ENCODE results near the gene TMPRSS15.

The TMPRSS15 gene

GRCh38 chr21:18340387-18340942, 63.1 kb downstream of the TMPRSS15 start:
- no peak for ATAC-seq

- no peak for ATAC-seq
These were observed 67.8 kb downstream of the TMPRSS15 start for GRCh38 chr21:18335651-18336236.

- no peak for ATAC-seq
These were observed 69.5 kb downstream of the TMPRSS15 start for GRCh38 chr21:18334066-18334465.

- no peak for ATAC-seq
These were observed 85.4 kb downstream of the TMPRSS15 start for GRCh38 chr21:18318156-18318555.

- no peak for ATAC-seq
These were observed 105.4 kb downstream of the TMPRSS15 start for GRCh38 chr21:18298228-18298627.

- no peak for ATAC-seq
These were observed 109.5 kb downstream of the TMPRSS15 start for GRCh38 chr21:18294100-18294499.

- ATAC-seq: no peak
These were observed 113.7 kb downstream of the TMPRSS15 start for GRCh38 chr21:18289876-18290275.

GRCh38 chr21:18285379-18285778, 118.2 kb downstream of the TMPRSS15 start:
- ATAC-seq: no peak

- ATAC-seq: no peak
These were observed 127.8 kb downstream of the TMPRSS15 start for GRCh38 chr21:18275781-18276180.

GRCh38 chr21:18274370-18274769, 129.2 kb downstream of the TMPRSS15 start:
- no peak for ATAC-seq

- no peak for ATAC-seq
These were observed 130.2 kb downstream of the TMPRSS15 start for GRCh38 chr21:18273400-18273799.

- no peak for ATAC-seq
These were observed 133.7 kb downstream of the TMPRSS15 start for GRCh38 chr21:18269856-18270255.

- ATAC-seq: no peak
These were observed 134.7 kb downstream of the TMPRSS15 start for GRCh38 chr21:18268906-18269305.

GRCh38 chr21:18267496-18267895, 136.1 kb downstream of the TMPRSS15 start:
- no peak for ATAC-seq

GRCh38 chr21:18265944-18266343, 137.6 kb downstream of the TMPRSS15 start:
- no peak for ATAC-seq

- ATAC-seq: no peak
These were observed 149.8 kb downstream of the TMPRSS15 start for GRCh38 chr21:18253799-18254198.

GRCh38 chr21:18253221-18253620, 150.4 kb downstream of the TMPRSS15 start:
- no peak for ATAC-seq

- ATAC-seq: no peak
These were observed 150.9 kb downstream of the TMPRSS15 start for GRCh38 chr21:18252680-18253079.

- no peak for ATAC-seq
These were observed 151.3 kb downstream of the TMPRSS15 start for GRCh38 chr21:18252256-18252655.

GRCh38 chr21:18251065-18251464, 152.5 kb downstream of the TMPRSS15 start:
- no peak for ATAC-seq

GRCh38 chr21:18249672-18250071, 153.9 kb downstream of the TMPRSS15 start:
- no peak for ATAC-seq

- no peak for ATAC-seq
These were observed 155.4 kb downstream of the TMPRSS15 start for GRCh38 chr21:18248171-18248570.

GRCh38 chr21:18245464-18245967, 158.1 kb downstream of the TMPRSS15 start:
- no peak for ATAC-seq

GRCh38 chr21:18244671-18245463, 158.7 kb downstream of the TMPRSS15 start, which contains the start of gene CHODL:
CHODL (plus strand) TSS chr21:18244833; CDS start chr21:18245224, 391 bp downstream.
- ATAC-seq: no peak
